HG03066 (cell line): ENCODE data around the gene EVX2.

Source experiments
- ATAC-seq: cut with Tn5 transposase; IDR thresholded peaks from one replicate; pipeline ENCODE4 v1.9.1; 2021; ENCODE audit warnings: low read depth; ENCODE audit not compliant: unreplicated experiment

EVX2 gene

DNA sequence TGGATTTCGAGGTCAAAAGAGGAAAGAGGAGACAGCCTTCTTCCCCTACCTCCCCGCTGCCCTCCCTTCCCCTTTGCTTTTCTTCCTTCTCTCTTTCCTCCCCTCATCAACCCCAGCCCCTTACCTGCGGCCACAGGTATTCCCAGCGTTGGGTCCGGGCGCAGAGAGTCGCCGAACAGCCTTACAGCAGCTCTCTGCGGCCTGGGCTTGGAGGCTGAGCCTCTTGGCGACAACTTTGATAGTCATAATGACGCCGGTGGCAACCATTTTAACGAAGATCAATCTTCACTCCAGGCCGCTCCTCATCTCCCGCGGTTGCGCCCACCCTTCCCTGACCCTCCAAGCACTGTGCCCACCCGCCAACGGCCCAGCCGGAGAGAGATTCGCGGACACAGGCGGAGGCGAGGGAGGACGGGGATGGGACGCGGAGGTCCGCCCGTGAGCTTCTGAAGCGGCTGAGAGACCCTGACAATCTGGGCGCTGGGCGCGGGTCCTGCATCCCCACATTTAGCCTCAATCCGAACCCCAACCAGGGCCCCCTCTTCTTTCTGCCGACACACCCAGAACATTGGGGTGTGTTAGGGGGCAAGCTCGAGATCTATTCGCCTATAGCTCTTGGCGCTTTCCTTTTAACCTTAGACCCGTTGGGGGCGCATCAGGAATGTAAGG is 1.5 kb upstream of the EVX2 start:
- ATAC-seq: no peak

DNA sequence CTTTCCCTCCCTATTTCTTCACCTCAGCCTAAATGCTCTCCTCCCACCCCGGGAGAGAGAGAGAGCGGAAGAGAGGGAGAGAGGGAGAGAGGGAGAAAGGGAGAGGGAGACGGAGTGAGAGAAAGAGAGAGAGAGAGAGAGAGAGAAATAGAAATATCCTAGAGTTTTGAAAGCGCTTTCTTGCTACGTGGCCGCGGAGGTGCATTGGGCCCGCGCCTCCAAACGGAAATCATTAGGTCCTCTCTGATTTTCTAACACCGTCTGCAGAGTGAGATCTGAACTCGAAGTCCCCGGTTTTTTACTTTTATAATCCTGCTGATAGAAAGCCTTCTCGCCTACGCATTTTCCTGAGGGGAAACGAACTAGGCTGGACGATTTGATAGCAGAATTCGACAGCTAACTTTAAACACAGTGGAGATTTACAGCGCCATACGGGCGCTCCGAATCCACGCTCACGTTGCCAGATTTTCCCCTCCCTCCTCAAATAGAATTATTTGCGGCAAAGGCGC is 903 bp upstream of the EVX2 start:
- no peak for ATAC-seq

DNA sequence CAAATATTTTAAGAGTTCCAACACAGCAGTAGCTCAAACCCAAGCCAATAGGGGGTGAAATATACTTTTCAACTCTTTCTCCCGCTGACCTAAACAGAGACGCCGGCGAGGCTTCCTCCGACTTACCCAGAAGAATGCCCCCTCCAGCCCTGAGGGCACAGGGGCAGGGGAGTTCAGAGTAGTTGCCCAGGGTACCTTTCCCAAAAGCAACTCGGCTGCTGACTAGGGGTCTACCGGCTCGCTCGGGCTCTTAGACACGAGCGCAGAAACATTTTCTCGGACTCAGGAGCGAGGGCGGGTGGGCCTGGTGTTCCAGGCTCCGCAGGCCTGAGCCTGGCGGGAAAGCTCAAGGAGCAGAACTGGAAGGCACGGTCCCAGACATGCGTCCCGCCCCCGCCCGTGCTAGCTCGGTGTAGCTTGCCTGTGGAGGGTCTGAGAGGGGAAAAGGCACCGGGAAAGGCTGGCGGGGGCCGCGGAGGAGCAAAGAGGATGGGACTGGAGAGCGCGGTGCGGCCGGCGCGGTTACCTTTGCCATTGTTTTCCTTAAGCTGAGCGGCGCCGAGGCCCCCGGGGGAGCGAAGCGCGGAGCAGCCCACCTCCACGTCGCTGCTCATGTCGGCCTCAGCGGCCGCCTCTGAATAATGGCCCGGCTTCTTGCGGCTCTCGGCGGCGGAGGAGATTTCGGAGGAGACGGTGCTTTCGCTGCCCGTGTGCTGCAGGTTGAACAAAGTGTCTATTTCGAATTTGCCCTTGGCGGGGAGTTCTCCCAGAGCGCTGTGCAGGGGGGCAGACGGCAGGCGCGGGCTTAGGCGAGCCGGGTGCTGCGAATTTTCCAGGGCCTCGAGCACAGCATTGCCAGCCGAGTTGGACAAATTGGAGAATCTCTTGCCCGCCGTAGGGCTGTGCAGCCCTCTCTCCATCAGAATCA is 674 bp downstream of the EVX2 start:
- ATAC-seq: no peak

DNA sequence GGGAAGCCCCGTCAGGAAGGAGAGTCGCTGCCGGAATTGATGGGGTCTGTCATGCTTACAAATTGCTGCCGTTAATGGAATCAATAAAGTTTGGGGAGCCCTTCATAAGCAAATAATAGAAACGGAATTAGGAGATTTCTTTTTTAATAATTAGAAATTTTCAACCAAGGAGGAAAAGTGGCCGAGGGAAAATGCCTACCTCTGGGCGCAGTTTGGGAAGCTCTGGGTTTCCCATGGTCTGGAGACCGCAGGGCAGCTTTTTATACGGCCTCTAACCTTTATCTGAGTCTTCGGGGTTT is 1.3 kb downstream of the EVX2 start:
- ATAC-seq: no peak

DNA sequence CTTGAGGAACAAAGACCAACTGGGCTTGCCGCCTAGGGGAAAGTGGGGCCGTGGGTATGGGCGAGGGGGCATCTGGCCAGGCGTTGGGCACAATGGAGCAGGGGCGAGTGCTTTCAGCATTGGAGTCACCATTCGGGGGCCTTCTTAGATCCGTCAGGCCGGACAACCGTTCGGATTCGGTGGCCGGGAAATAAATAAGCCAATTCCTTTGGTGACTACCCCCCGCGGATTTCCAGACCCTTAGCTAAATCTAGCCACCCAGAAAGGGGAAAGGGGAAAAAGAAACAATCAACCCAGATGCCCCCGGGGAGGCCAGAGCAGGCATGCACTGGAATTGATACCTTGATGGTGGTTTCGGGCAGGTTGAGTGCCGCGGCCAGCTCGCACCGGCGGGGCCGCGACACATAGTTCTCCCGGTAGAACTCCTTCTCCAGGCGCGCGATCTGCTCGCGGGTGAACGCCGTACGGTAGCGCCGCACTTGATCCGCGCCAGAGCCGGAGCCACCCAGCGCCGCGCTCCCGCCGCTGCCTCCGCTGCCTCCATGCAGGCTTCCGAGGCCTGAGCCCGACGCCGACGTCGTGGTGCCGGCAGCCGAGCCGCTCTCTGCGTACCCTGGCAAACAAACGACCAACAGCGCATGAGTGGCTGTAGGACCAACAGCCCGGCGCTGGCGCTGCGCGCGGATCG is 1.8 kb downstream of the EVX2 start:
- ATAC-seq: no peak

DNA sequence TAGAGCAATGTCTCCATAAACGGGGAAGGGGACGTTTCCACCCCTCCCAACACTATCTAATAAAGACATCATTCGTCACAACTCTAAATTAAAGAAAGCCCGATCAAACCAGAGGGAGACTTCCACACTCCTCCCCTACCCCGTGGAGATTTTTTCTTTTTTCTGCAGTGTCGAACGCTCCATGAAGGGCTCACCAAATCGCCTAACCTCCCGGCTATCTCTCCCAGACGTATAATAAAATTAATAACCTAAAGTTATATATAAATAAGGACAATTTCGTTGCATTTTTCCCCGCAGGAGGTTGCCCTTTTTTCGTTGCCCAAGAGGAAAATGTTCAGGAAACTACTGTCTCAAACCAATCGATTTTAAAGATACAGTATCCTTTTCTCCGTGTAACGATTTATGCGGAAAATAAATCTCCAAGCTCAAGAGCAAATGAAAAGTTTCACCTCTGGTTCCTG is 2.4 kb downstream of the EVX2 start:
- ATAC-seq: no peak

DNA sequence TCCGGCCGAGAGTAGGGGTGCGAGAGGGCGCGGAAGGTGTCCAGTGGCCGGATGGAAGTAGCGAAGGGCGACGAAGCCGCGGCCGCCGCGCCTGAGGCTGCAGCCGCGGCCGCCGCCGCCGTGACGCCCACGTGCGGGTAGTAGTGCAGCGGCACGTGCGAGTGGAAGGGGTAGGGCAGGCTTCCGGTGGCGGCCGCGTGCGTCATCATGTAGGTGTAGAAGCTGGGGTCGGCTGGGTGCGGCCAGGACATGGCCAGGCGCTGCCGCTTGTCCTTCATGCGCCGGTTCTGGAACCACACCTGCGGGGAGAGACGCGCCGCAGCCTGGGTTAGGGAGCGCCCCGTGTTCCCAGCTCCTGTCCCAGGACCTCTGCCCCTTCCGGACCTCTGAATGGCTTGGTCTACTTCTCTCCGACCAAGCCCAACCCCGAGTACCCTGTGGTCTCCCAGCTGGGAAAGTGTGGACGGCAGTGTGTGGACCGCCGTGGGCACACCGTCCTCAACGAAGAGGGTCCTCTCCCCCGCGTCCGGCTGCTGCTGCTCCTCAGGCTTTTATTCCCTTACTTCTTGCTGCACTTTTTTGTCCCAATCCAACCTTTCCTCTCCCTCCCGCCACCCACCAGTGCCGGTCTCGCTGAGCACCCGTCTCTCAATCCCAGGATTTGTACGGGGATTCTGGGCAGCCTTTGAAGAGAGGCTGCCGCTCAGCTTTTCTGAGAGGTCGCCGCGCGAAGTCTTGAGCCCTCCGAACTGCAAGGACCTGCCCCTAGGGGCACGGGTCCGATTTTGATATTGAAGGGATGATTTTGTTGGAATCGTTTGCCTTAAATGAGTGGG is 3.0 kb downstream of the EVX2 start:
- ATAC-seq: no peak

DNA sequence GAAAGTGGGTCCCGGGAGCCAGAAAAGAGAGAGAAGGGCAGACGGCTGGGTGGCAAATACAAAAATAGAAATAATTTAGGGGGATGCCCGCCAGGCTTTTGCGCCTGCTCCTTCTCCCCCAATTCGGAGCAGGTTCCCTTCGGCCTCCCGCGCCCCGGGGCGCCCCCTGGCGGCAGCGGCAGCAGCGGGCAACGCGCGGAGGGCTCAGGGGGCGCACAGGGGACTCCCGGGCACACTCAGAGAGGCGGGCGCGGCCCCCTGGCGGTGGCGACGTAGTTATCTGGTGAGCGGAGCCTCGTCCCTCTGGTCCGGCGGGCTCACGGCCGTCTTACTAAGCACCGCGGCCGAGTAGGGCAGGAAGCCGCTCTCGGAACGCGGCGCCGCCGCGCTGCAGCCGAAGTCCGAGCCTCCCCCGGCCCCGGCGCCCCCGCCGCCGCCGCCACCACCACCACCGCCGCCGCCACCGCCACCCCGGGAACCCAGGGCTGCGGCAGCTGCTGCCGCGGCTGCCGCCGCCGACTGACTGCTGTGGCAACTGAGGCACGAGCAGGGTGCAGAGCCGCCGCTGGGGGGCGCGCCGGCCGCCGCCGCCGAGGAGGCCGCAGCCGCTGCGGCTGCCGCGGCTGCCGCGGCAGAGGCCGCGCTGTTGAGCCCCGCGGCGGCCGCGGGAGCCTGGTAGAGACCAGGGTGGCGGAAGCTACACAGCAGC is 3.8 kb downstream of the EVX2 start:
- no peak for ATAC-seq

DNA sequence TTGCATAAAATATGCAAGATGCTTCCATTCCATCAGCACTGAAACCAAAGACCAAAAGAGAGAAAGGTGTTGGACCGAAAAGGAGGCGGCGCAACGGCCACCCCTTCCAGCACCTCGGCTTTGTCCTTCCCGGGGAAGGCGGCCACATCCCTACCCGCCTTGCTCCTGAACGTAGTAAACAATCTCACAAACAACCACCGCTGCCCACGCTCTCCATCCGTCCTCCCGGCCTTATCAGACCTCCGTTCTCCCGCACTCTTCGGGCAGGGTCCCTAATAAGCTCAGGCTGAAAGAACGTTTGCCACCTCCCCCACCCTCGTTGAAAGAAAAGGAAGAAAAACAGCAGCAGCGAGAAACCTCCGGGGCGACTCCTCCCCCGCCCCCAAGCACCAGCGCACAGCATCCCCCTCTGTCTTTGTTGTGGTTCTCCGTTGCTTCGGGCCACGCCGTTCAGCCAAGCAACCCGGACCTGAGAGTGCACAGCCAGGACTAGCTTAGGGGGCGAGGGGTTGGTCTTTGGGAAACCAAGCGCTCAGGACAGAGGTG is 4.4 kb downstream of the EVX2 start:
- ATAC-seq: no peak

DNA sequence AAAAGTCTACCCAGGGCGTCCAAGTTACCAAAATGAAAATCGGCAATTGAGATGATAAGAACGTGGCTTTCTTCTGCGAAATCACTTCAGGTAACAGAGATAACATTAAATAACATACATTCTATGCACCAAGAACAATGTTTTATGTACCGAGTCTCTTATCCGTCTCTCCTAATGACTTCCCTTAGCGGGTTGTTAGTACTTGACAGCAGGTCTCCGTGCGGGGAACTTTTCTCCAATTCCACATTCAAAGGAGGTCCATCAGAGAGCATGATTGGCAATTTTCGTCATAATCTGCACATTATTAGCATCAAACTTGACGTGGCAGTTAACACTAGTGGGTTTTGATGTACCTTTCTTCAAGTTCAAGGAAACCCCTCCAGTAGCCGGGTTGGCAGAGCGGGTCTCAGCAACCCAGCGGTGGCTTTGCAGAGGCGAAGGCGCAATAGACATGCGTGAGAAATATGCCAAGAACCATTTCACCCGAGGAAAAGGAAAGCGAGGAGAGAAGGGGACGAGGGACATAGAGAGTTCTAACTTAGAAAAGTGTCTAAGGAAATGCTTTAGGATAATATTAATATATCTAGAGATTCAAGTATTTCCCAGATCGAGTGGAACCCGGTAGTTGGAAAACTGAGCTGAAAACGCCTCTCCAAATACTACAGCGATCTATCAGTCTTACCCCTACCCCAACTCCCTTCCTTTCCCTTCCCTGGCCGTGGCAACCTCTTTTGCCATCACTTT is 5.0 kb downstream of the EVX2 start:
- no peak for ATAC-seq

DNA sequence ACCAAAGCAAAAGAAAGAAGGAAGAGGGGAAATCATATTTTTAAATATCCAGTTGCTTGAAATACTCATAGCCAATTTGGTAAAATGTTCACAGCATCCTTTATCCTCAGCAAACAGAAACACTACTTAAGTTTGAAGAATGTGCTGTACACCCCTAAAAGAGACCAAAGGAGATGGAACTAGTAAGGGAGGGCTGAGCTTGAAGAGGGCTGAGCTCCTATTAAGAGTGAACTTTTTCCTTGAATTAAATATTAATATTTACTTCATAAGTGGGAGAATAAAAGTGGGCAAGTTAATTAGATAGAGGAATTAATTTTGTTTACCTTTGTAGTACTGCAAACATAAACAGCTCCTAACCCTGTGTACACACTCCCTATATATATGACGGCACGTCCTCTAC is 7.0 kb downstream of the EVX2 start:
- ATAC-seq: no peak

DNA sequence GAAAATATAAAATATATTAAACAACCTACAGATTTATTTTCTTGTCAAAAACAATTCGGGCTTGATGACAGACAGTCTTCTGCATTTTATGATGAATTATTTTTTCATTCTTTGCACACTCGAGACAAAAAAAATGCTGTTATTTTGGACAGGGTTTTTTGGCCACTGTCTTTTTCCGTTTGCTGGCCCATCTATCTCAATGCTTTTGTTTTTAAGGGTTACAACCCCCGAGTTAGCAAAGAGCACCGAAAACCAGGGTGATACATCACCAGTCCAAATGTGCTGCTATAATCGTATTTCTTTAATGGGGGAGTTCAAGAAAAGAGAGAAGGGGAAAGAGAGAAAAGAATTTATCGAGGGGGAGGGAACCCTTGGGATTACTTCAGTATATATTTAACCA is 7.7 kb downstream of the EVX2 start:
- no peak for ATAC-seq

DNA sequence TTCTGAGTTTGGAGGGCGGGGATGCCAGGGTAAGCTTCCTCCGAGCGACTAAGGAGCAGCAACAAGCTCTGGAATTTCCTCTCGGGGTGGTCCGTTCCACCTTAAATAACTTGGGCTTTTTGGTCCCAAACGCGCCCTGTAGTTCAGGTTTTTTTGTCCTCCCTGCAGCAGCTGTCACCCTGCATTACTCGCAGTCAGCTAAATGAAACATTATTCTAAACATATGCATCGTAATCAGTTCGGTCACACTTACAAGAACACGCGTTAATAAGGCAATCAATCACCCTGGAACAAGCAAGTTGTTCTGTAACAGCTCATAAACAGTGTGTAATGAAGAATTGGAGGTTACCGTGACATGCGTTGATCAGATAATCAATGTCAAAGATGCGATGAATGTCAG is 8.3 kb downstream of the EVX2 start:
- ATAC-seq: no peak

DNA sequence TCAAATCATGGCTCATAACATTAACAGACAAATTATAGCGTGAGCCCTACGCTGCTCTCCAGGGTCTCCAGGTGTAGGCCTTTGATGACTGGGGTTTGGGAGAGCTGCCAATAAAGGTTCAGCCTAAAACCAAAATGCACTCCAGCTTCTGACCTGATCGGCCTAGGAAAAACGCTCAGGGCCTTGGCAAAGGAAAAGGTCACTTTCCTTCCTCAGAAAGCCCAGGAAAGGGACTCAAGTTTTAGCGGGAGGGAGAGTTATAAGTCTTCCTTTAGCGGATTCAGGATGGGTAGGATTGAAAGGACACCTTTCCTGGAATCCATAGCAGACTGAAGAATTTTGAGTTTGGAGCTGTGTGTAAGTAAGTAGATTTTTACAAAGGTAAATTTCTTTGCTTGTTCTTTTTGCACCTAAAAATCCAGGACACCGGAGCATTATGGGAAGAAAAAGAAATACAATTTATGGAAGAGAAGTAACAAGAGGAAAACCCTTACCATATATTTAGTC is 8.8 kb downstream of the EVX2 start:
- no peak for ATAC-seq

DNA sequence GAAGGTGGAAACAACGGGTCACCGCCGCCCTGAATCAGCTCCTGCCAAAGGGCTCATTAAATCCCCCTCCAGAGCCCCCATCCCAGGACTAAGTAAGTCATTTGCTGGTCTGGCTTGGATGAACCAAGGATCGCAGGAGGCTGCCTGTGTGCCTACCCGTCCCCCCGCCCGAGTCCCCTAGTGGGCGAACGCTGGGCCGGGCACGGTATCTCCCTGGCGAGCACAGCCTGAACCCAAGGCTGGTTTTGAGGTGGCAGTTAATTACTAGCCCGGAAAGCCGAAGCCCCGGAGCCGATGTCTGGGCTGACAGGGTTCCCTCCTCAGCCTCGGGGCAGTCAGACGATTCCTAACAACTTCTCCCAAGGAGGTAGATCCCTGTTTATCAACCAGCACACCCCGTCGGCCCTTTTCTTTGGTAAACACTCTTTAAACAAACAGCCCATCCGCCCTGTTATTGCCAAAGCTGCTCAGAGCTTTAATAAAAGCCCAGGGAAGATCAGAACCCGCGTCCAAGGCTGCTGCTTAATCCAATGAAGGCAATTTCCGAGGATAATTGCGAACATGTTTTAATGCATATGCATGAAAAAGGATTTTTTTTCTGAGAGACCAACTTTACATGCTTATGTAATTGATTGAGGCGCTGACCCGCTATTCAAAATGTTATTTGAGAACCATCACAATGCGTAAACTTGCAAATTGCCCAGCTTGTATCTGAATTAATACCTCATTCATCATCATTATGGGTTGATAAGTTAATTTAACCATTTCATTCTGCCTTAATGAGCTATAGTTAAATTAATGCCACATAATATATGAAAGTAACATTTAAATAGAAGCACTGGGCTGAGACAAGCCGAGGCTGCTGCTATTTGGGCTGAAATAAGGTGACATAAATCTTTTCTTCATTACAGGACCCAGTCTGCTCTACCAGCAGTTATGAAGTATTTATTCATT is 10.5 kb downstream of the EVX2 start:
- no peak for ATAC-seq

DNA sequence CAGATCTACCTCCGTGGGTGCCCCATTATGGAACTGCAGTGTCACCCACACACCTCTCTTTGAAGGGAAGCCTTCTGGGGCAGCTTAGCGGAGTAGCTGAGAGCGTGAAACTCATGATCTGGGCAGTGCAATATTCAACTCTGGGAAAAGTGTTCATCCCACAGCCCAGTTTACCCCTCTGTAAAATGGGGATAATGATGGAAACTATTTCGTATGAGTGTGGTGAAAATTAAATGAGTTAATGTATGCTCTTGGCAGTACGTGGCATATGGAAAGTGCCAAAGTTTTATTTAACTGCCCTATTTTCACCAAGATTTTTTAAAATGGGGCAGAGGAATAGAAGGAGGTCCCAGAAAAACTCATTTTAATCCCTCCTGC is 11.5 kb downstream of the EVX2 start:
- no peak for ATAC-seq
